Measurements from ENCODE around the gene ADGRG6.
A peak's percentile ranks its signal among the peaks of the same experiment; 100 is the strongest.
"Not testable (repeated sequence)": the region's sequence is repeated elsewhere in the genome, so short reads cannot be mapped to it uniquely, and the experiment has no call there.

ADGRG6 gene

DNA sequence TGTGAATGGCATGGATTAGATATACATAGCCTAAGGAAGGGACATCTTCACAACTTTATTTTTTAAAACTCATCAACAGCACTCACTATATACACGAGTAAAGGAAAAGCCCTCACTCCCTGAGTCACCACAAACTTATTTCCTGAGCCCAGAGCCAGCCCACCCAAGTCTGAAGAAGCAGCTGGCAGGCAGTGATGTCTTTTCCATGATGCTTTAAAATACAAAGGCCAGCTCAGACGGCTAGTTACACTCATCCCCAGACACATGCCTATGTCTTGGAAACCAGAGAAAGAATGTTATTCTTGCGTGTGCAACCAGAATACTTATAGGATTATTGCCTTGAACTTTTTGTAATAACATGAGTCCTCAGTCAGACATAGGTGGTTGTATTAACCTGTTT, 114.4 kb downstream of the ADGRG6 start:
- no peak for TF ChIP-seq POLR2A (IDR thresholded peaks at IDR 0.05; ENCODE audit: low read depth, low read length)
- peak; percentile 4 for DNase-seq (ENCODE audit: insufficient read length, low spot score)
- FAIRE-seq, result peak; percentile 95

DNA sequence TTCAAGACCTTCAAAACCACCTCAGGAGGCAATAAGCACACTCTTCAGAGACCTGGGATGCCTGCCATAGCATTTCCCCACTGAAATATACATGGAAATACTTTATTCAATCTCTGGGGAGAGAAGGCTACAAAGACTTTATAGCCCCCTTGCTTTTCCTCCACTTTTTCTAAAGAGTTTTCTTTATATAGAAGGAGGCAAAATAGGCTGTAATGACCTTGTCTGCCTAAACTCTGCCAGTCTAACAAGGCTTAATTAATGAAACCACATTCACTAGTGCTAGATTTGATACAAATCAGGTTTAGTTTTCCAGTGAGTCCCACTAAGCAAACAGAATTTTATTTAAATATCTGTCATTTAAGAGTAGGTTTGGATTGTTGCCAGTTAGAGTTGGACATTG, 114.9 kb downstream of the ADGRG6 start:
- FAIRE-seq, result no peak
- no peak for TF ChIP-seq POLR2A (IDR thresholded peaks at IDR 0.05; ENCODE audit: low read depth, low read length)
- DNase-seq (ENCODE audit: insufficient read length, low spot score), result no peak

DNA sequence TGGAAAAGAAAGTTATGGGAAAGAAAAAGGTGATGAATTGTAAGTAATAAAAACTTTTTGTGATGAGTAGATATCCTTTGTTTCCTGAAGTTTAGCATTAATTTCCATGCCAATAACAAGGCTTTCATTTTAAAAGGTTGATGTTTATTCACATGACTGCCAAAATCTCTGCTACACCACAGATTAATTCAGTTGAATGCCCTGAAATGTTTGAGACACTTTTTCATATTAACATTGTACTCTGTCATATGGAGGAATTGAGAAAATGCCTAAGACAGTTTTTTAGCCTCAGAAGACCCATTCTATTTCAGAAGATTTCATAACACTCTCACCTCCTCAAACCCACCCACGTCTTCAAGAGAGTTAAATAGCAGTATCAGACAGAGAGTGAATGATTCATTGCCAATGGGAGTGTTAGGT, 115.5 kb downstream of the ADGRG6 start:
- FAIRE-seq (no peak), DNase-seq (ENCODE audit: insufficient read length, low spot score) (no peak)
- no peak for TF ChIP-seq POLR2A (IDR thresholded peaks at IDR 0.05; ENCODE audit: low read depth, low read length)

DNA sequence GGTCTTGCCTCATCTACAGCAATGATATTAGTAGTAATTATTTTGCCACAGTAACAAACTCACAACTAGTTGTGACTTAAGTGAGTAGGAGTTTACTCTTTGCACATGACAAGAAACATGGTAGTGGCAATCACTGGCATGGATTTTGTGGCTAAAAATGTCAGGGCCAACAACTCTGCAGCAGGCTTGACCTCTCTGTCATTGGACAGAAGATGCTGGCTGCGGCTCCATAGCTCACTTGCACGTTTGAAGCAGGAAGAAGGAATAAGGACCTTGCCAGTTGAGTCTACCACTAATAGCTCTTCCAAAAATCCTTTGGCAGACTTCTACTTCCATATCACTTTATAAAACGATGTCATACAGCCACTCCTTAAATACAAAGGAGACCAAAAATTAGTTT, 117.3 kb downstream of the ADGRG6 start:
- DNase-seq (ENCODE audit: insufficient read length, low spot score) (no peak), FAIRE-seq (no peak)
- TF ChIP-seq POLR2A (IDR thresholded peaks at IDR 0.05; ENCODE audit: low read depth, low read length), result no peak

DNA sequence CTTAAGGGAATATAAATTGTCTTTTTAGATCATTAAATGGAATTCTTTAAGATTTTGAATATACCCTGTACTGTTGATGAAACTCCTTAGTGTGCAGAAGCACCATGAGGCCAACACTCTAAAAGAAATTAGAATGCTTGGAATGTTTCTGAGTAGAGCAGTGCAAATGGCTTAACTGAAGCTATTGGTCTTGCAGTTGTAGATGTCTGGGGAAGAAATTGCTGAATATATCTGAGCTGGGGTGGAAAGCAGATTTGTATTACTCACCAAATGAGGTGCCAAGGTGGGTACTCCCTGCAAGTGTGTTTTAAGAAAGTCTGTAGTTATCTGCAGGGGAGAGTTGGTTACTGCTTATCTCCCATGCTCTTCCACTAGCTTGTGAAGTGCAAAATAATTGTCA, 119.0 kb downstream of the ADGRG6 start:
- FAIRE-seq, result no peak
- no peak for DNase-seq (ENCODE audit: insufficient read length, low spot score)
- no peak for TF ChIP-seq POLR2A (IDR thresholded peaks at IDR 0.05; ENCODE audit: low read depth, low read length)

DNA sequence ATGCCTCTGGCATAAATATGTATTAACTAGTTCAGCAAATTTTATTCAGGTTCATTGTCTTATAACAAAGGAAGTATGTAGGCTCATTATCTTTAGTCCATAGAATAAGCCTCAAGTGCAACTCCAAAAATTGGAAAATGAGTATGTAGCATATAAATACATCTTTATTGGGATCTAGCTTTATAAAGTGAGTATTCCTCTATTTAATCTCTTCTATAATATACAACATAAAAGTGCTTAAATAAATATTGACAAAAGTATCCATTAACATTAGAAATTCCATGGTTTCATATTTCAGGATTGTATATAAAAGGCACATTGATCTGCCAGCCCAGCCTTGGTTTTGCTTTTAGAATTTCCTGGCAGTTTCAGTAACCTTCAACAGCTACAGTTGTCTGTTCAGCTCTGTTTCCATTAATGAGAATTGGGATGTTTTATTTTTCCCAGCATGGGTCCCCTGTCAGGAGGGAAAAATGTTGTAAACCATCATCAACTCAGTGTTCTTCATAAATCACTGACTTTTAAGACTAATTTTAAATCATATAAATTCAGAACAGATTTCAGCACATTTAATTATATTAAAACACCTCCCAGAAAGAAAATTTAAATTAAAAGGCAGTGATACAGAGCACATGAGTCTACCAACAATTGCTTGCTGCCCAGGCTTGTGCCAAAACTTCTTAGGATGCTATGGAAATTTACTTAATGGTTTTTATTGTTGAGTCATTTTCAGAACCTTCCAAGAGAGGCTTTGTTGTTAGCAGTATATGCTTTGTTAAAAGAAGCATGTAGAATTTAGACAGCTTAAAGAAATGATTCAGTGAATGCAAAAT, 119.7 kb downstream of the ADGRG6 start:
- DNase-seq (ENCODE audit: insufficient read length, low spot score), result no peak
- no peak for FAIRE-seq
- TF ChIP-seq POLR2A (IDR thresholded peaks at IDR 0.05; ENCODE audit: low read depth, low read length), result no peak

DNA sequence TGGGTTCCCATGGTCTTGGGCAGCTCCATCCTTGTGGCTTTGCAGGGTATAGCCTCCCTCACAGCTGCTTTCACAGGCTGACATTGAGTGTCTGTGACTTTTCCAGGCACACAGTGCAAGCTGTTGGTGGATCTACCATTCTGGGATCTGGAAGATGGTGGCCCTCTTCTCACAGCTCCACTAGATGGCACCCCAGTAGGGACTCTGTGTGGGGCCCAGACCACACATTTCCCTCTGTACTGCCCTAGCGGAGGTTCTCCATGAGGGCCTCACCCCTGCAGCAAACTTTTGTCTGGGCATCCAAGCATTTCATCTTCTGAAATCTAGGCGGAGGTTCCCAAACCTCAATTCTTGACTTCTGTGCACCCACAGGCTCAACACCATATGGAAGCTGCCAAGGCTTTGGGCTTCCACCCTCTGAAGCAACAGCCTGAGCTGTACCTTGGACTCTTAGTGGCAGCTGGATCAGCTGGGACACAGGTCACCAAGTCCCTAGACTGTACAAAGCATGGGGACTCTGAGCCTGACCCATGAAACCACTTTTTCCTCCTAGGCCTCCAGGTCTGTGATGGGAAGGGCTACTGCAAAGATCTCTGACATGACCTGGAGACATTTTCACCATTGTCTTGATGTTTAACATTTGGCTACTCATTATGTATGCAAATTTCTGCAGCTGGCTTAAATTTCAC, 124.8 kb downstream of the ADGRG6 start:
- FAIRE-seq; DNase-seq (ENCODE audit: insufficient read length, low spot score): not testable (repeated sequence)

DNA sequence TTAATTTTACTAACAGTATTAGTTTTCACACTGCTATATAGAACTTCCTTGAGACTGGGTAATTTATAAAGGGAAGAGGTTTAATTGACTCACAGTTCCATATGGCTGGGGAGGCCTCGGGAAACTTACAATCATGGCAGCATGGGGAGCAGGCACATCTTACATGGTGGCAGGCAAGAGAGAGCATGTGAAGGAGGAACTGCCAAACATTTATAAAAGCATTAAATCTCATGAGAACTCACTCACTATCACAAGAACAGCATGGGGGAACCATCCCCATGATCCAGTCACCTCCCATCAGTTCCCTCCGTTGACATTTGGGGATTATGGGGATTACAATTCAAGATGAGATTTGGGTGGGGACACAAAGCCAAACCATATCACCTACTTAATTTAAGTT, 126.7 kb downstream of the ADGRG6 start:
- FAIRE-seq, result not testable (repeated sequence)

DNA sequence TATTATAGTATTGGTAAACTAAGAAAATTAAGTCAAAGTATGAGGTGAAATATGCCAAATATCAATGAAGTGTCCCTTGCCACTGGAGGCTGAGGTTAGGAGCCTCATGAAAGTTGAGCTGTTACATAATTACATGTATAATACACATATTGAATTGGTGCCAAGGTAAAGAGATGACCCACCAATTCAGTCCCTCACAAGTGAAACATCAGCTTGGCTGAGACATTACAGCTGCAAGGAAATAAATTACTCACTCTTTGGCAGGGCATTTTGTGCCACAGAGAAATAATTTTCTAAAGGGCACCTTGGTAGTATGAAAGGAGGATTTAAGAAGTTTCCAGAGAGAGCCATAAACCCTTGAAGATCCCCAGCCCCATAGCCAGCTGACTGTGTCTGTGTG, 127.4 kb downstream of the ADGRG6 start:
- TF ChIP-seq POLR2A (IDR thresholded peaks at IDR 0.05; ENCODE audit: low read depth, low read length), result no peak
- FAIRE-seq, result no peak
- no peak for DNase-seq (ENCODE audit: insufficient read length, low spot score)

More for the DNA sequence above, 126.7 kb downstream of the ADGRG6 start:
- DNase-seq (ENCODE audit: insufficient read length, low spot score), result not testable (repeated sequence)

DNA sequence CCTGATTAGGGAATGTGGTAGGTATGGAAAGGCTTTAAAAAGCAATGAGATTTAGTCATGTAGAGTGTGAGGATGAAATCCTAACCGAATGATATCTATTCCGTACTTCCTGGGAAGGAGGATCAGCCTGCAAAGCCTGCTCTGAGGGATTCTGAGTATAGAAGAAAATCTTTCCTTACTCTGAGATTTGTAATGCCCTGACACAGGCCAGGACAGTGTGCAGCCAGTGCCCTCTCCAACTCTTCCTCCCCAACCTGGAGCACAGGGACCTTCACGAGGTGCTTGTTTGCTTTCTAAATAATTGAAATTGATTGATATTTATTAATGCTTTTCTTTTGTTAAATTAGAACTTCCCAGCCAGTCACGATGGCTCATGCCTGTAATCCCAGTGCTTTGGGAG, 131.6 kb downstream of the ADGRG6 start:
- FAIRE-seq (no peak), DNase-seq (ENCODE audit: insufficient read length, low spot score) (no peak)
- no peak for TF ChIP-seq POLR2A (IDR thresholded peaks at IDR 0.05; ENCODE audit: low read depth, low read length)

DNA sequence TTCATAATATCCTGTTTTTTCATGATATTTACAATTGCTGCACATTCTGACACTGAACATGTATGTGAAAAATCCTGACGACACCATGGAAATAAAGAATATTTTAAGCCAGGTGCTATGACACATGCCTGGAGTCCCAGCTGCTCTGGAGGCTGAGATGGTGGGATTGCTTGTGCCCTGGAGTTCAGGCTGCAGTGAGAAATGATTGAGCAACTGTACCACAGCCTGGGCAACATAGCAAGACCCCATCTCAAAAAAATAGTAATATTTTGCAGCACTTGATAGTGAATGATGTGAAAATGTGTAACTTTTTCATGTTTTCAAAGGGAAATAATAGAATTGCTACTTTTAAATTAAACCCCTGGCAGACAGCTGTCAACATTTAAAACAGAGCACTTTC, 137.1 kb downstream of the ADGRG6 start:
- FAIRE-seq (no peak), DNase-seq (ENCODE audit: insufficient read length, low spot score) (no peak)
- no peak for TF ChIP-seq POLR2A (IDR thresholded peaks at IDR 0.05; ENCODE audit: low read depth, low read length)

DNA sequence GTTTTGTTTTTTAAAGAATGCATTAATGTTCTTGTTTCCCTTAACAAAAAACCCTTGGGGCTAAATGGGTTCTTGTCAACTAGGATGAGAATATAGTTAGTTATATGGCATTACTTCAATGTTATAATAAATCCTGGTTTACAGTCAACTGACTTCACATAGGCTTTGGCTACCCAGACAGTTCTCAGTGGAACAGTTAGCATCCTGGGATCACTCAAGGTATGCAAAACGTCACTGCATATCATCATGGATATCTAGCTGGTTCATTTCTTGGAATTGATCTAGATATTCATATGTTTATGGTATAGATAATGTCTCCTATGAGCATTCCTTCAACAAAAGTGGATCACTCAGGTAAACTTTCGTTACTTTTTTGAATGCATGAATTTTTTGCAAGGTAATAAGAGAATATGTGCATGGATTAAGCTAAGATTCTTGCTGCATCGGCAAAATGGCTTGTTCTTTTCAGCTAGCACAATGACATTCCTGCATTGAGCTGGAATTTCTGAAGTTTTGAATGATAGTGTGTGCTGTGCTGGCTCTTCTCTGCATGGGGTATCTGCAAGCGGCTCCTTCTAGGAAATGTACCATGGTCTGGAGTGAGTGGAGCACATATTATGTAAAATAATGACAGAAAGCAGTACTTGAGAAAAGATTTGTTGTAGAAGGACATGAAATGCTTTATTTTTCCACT, 138.9 kb downstream of the ADGRG6 start:
- TF ChIP-seq POLR2A (IDR thresholded peaks at IDR 0.05; ENCODE audit: low read depth, low read length), result no peak
- DNase-seq (ENCODE audit: insufficient read length, low spot score) (no peak), FAIRE-seq (no peak)

DNA sequence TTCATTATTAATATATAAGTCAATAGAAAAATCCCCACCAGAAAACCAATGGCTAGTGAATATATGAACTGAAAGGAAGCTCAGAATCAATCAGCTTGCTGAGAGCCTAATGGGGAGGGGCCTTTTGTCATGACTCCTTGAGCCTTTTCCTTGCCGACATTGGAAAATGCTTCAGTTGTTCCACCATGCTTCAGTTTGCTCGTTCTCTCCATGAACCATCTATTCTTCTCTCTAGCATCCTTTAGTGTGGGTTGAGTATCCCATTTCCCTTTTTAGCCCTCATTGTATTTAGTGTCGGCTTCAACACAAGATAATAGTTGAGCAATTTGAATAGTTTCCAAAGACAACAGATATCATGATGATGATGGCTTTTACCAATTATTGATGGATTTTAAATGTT, 139.9 kb downstream of the ADGRG6 start:
- FAIRE-seq (no peak), DNase-seq (ENCODE audit: insufficient read length, low spot score) (no peak)
- no peak for TF ChIP-seq POLR2A (IDR thresholded peaks at IDR 0.05; ENCODE audit: low read depth, low read length)

DNA sequence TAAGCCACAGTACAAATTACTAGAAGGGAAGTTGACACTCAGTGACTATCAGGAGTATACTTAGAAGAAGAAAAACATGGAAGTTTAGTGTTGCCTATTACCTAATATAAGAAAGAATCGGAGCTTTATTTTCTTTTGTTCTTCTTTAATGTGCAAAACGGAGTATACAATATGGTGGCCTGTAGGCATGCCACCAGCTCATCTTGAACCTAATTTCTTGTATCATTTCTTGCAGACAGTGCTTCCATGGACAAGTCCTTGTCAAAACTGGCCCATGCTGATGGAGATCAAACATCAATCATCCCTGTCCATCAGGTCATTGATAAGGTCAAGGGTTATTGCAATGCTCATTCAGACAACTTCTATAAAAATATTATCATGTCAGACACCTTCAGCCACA, 141.3 kb downstream of the ADGRG6 start:
- DNase-seq (ENCODE audit: insufficient read length, low spot score), result no peak
- no peak for TF ChIP-seq POLR2A (IDR thresholded peaks at IDR 0.05; ENCODE audit: low read depth, low read length)
- no peak for FAIRE-seq
